Ureter (tissue), 1 donor: ENCODE data around the gene EDC4. TPM values are rescaled to one million over a fixed set of nuclear protein-coding genes. Genes with fewer than 3 reads are reported as not detected.

Experiments
- total RNA-seq: library from RNA; stranded (reverse); gene quantifications from one replicate; pipeline ENCODE4 v1.2.4, GENCODE V29; 2023
- donor health status: DM: yes; HTN: yes; CAD: no.

Gene EDC4
- total RNA-seq, 1 donor from 2014 or later = 64.9 TPM

Other genes with a start within 250 kb of the EDC4 start
- 5.7 TPM for gene CARMIL2, start 227.9 kb upstream of the EDC4 start, total RNA-seq
- gene ACD, start 212.8 kb upstream of the EDC4 start, total RNA-seq = 14.3 TPM
- gene PARD6A, start 212.1 kb upstream of the EDC4 start, total RNA-seq = 1.6 TPM
- gene ENKD1, start 206.3 kb upstream of the EDC4 start, total RNA-seq = 18.0 TPM
- 2.7 TPM for gene C16orf86, start 206.2 kb upstream of the EDC4 start, total RNA-seq
- 36.5 TPM for gene GFOD2, start 153.7 kb upstream of the EDC4 start, total RNA-seq
- 25.3 TPM for gene RANBP10, start 66.5 kb upstream of the EDC4 start, total RNA-seq
- 2.5 TPM for gene TSNAXIP1, start 66.2 kb upstream of the EDC4 start, total RNA-seq
- 22.8 TPM for gene THAP11, start 30.7 kb upstream of the EDC4 start, total RNA-seq
- gene NUTF2, start 26.1 kb upstream of the EDC4 start, total RNA-seq = 85.2 TPM
- gene CENPT, start 25.4 kb upstream of the EDC4 start, total RNA-seq = 50.9 TPM
- not detected for gene NRN1L, start 11.8 kb downstream of the EDC4 start, total RNA-seq
- gene PSKH1, start 20.2 kb downstream of the EDC4 start, total RNA-seq = 31.2 TPM
- 2.1 TPM for gene CTRL, start 58.8 kb downstream of the EDC4 start, total RNA-seq
- 89.4 TPM for gene PSMB10, start 63.8 kb downstream of the EDC4 start, total RNA-seq
- 47.3 TPM for gene LCAT, start 71.1 kb downstream of the EDC4 start, total RNA-seq
- gene SLC12A4, start 95.6 kb downstream of the EDC4 start, total RNA-seq = 93.1 TPM
- not detected for gene DPEP3, start 107.4 kb downstream of the EDC4 start, total RNA-seq
- gene DPEP2, start 126.4 kb downstream of the EDC4 start, total RNA-seq = 7.0 TPM
- gene DPEP2NB, start 142.9 kb downstream of the EDC4 start, total RNA-seq = not detected
- gene DDX28, start 150.2 kb downstream of the EDC4 start, total RNA-seq = 15.5 TPM
- gene DUS2, start 150.2 kb downstream of the EDC4 start, total RNA-seq = 26.6 TPM
- 44.0 TPM for gene NFATC3, start 212.3 kb downstream of the EDC4 start, total RNA-seq